ENCODE measurements around the gene GPR179. TPM values are rescaled to one million over a fixed set of nuclear protein-coding genes. Genes with fewer than 3 reads are reported as not detected.

The GPR179 gene
- total RNA-seq, 2 donors from 2014 or later, result 0.42 TPM; not detected in 1

DNA sequence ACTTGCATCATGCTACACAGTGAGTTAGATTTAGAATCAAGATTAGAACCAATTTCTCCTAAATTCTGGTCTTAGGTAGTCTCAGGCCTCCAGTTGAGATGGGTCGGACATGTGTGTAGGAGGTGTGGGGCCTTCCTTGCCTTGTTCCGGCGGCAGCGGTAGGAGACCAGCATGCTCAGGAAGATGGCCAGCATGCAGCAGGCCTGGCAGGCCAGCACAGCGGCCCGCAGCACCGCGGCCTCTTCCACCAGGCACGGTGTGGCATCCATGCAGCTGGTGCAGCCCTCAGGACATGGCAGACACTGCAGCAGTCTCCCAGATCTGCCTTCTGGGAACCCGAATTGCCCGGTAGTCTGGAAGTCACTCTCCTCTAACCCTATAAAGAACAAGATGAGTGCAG, 6.9 kb downstream of the GPR179 start:
- Histone ChIP-seq H3K36me3 (no peaks in the 10 kb centered on the region), H3K27ac (no peak overlapping the region), H3K4me1 (ENCODE audit: control insufficient read depth in 1 of 2, low read depth in 2 of 2) (no peaks in the 10 kb centered on the region), H3K4me3 (no peak overlapping the region), H3K27me3 (replicated peaks; ENCODE audit: insufficient read depth) (no peaks in the 10 kb centered on the region), H3K9me3 (no peaks in the 10 kb centered on the region)
- ATAC-seq (ENCODE audit: insufficient number of reproducible peaks, low FRiP score, low read depth), result no peak
- DNase-seq (ENCODE audit: low spot score), result no peak
- TF ChIP-seq, protein P1, sequence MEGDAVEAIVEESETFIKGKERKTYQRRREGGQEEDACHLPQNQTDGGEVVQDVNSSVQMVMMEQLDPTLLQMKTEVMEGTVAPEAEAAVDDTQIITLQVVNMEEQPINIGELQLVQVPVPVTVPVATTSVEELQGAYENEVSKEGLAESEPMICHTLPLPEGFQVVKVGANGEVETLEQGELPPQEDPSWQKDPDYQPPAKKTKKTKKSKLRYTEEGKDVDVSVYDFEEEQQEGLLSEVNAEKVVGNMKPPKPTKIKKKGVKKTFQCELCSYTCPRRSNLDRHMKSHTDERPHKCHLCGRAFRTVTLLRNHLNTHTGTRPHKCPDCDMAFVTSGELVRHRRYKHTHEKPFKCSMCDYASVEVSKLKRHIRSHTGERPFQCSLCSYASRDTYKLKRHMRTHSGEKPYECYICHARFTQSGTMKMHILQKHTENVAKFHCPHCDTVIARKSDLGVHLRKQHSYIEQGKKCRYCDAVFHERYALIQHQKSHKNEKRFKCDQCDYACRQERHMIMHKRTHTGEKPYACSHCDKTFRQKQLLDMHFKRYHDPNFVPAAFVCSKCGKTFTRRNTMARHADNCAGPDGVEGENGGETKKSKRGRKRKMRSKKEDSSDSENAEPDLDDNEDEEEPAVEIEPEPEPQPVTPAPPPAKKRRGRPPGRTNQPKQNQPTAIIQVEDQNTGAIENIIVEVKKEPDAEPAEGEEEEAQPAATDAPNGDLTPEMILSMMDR (IDR thresholded peaks at IDR 0.05), result no peak

DNA sequence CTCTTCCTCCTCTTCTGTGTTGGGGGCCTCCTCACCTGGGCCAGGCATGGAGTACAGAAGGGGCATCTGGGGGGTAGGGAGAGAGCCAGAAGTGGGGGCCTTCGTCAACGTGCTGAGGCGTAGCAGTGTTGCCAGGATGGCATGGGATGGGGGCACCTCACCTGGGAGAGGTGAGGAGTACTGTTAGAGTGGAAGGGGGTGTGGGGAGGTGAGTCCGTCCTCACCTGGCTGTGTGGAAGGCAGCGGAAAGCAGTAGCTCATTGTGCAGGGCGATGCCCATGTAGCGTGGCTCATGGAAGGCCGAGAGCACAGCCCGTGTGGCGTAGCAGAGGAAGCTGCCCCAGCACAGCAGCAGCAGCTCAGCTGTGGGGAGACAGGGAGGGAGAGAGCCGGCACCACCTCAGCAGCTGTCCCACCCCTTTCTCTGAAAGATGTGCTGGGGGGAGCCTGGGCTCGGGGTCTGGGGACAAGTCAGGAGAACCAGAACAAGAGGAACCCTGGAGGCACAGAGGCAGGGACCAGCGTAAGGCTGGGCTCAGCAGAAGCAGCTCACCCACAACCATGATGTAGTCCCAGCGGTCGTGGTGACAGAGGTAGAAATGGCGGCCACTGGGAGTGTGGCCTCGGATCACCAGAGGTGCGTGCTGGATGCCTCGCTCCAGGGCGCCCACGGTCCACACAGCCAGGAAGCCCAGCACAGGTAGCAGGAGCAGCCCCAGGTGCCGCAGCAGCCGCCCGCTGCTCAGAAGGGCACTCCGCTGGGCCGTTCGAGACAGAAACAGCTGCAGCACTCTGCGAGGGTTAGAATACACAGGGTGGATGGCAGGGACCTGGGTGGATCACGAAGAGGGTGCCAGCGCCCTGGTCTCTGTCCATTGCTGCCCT, 9.0 kb downstream of the GPR179 start:
- Histone ChIP-seq H3K36me3 (no peaks in the 10 kb centered on the region), H3K27me3 (replicated peaks; ENCODE audit: insufficient read depth) (no peaks in the 10 kb centered on the region), H3K9me3 (no peaks in the 10 kb centered on the region), H3K4me3 (no peak overlapping the region), H3K4me1 (ENCODE audit: control insufficient read depth in 1 of 2, low read depth in 2 of 2) (no peaks in the 10 kb centered on the region), H3K27ac (no peak overlapping the region)
- ATAC-seq (ENCODE audit: insufficient number of reproducible peaks, low FRiP score, low read depth), result no peak
- DNase-seq (ENCODE audit: low spot score), result no peak
- TF ChIP-seq, protein P1 (IDR thresholded peaks at IDR 0.05), result no peak

DNA sequence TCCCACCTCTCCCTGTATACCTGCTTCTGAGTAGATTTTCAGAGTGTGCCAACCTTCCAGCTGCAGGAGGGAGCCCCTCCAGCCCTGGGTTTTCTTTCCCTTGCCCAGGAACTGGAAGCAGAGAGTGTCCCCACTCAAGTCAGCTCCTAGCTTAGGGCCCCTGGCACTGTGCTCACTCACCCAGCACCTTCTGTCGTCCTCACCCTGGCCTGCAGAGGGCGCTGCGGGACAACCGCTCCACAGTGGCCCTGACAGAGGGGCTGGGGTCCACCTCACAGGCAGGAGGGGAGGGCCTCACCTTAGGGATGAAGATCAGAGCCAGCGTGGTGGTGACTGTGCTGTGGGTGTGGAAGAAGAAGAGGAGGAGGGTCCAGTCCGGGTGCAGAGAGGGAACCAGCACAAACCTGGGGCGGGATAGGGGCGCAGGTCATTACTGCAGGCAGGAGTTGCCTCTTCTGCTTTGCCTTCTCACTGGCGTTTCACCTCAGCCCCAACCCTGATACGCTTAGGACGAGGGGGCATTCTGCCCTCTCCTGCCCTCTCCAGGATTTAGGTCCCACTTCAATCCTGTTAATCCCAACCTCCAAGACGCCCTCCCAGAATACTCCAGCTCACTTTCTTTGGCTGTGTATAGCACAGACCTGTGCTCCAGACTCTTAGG, 10.0 kb downstream of the GPR179 start:
- DNase-seq (ENCODE audit: low spot score), result no peak
- Histone ChIP-seq H3K36me3 (no peaks in the 10 kb centered on the region), H3K9me3 (no peaks in the 10 kb centered on the region), H3K4me3 (no peak overlapping the region), H3K27me3 (replicated peaks; ENCODE audit: insufficient read depth) (no peaks in the 10 kb centered on the region), H3K4me1 (ENCODE audit: control insufficient read depth in 1 of 2, low read depth in 2 of 2) (no peaks in the 10 kb centered on the region), H3K27ac (no peak overlapping the region)
- no peak for ATAC-seq (ENCODE audit: insufficient number of reproducible peaks, low FRiP score, low read depth)
- TF ChIP-seq, protein P1 (IDR thresholded peaks at IDR 0.05), result peak; percentile 9

DNA sequence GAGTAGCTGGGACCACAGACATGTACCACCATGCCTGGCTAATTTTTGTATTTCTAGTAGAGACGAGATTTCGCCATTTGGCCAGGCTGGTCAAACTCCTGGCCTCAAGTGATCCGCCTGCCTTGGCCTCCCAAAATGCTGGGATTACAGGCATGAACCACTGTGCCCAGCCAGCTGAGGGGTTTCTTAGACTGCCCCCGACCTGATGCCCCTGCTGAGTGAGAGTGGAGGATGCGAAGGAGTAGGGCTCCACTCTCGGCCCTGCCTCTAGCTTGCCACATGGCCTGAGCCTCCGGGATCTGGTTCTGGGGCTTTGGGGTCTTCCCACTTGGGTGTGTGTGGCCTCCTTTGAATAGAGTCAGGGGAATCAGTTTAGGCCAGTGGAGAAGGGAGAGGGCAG, 11.0 kb downstream of the GPR179 start:
- Histone ChIP-seq H3K36me3 (no peaks in the 10 kb centered on the region), H3K27ac (no peak overlapping the region), H3K27me3 (replicated peaks; ENCODE audit: insufficient read depth) (no peaks in the 10 kb centered on the region), H3K4me3 (no peak overlapping the region), H3K4me1 (ENCODE audit: control insufficient read depth in 1 of 2, low read depth in 2 of 2) (no peaks in the 10 kb centered on the region), H3K9me3 (no peaks in the 10 kb centered on the region)
- ATAC-seq (ENCODE audit: insufficient number of reproducible peaks, low FRiP score, low read depth), result no peak
- DNase-seq (ENCODE audit: low spot score), result no peak
- TF ChIP-seq, protein P1 (IDR thresholded peaks at IDR 0.05), result no peak

DNA sequence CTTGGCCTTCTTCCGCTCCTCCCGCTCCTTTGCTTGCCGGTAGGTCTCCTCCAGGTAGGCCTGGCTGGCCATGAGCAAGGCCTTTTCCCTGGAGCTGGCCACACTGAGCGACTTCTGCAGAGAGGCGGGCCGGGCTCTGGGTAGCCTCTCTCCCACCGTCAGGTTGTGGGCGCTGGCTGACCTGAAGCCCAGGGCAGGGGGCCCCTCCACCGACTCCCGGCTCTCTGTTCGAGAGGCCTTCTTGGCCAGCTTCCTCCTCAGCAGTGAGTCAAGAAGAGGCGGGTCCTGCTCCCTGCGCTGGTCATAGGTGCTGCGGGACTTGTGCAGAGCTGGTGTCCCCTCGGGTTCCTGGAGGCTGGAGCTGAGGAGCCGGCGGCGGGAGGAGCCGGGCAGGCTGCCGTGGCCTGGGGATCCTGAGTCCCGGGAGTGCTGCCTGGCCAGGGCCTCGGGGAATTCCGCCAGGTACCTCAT, 12.8 kb downstream of the GPR179 start:
- Histone ChIP-seq H3K27me3 (replicated peaks; ENCODE audit: insufficient read depth) (no peaks in the 10 kb centered on the region), H3K27ac (no peak overlapping the region), H3K4me1 (ENCODE audit: control insufficient read depth in 1 of 2, low read depth in 2 of 2) (no peaks in the 10 kb centered on the region), H3K4me3 (no peak overlapping the region), H3K9me3 (no peaks in the 10 kb centered on the region), H3K36me3 (no peaks in the 10 kb centered on the region)
- ATAC-seq (ENCODE audit: insufficient number of reproducible peaks, low FRiP score, low read depth) (no peak), DNase-seq (ENCODE audit: low spot score) (no peak)
- TF ChIP-seq, protein P1 (IDR thresholded peaks at IDR 0.05), result no peak
